ENCODE data around the gene LY86.

DNA sequence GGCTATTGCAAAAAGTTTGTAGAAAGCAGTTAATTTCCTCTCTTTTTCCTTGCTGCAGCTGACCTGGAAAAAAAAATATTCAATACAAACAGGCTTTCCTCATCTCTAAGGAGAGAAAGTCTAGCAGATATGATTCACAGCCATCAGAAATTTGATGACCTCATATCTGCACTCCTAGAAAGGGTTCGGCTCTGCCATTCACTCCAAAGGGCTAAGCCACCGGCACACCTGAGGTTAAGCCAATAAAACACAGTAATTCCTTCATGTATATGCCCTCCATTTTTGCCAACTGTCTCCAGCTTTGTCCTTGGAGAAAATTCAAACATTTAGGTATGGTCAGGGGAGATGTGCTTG is 18.7 kb upstream of the LY86 start:
- TF ChIP-seq, protein P1, sequence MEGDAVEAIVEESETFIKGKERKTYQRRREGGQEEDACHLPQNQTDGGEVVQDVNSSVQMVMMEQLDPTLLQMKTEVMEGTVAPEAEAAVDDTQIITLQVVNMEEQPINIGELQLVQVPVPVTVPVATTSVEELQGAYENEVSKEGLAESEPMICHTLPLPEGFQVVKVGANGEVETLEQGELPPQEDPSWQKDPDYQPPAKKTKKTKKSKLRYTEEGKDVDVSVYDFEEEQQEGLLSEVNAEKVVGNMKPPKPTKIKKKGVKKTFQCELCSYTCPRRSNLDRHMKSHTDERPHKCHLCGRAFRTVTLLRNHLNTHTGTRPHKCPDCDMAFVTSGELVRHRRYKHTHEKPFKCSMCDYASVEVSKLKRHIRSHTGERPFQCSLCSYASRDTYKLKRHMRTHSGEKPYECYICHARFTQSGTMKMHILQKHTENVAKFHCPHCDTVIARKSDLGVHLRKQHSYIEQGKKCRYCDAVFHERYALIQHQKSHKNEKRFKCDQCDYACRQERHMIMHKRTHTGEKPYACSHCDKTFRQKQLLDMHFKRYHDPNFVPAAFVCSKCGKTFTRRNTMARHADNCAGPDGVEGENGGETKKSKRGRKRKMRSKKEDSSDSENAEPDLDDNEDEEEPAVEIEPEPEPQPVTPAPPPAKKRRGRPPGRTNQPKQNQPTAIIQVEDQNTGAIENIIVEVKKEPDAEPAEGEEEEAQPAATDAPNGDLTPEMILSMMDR (IDR thresholded peaks at IDR 0.05) = no peak
- TF ChIP-seq EP300 (IDR thresholded peaks at IDR 0.05) (no peak), POLR2A (IDR thresholded peaks at IDR 0.05) (no peak)
